G401.6 (cell line): ENCODE results near the gene HECA.
"Not testable (repeated sequence)": the region's sequence is repeated elsewhere in the genome, so short reads cannot be mapped to it uniquely, and the experiment has no call there.

Experiments
- FAIRE-seq: peaks from 2 replicates; lab custom pipeline; 2012; peaks lifted over from hg19 to GRCh38; lab: Jason Lieb, UNC

HECA gene

GRCh38 chr6:139137706-139138105, 2.8 kb downstream of the HECA start:
- no peak for FAIRE-seq

GRCh38 chr6:139140854-139141253, 6.0 kb downstream of the HECA start:
- FAIRE-seq = not testable (repeated sequence)

- no peak for FAIRE-seq
Observed at GRCh38 chr6:139142262-139142661, 7.4 kb downstream of the HECA start.

- FAIRE-seq = no peak
Observed at GRCh38 chr6:139143111-139143510, 8.2 kb downstream of the HECA start.

GRCh38 chr6:139144490-139145085, 9.7 kb downstream of the HECA start:
- FAIRE-seq = no peak

- no peak for FAIRE-seq
Observed at GRCh38 chr6:139145661-139146060, 10.8 kb downstream of the HECA start.

- no peak for FAIRE-seq
Observed at GRCh38 chr6:139146317-139146726, 11.4 kb downstream of the HECA start.

GRCh38 chr6:139147628-139148027, 12.7 kb downstream of the HECA start:
- no peak for FAIRE-seq

- no peak for FAIRE-seq
Observed at GRCh38 chr6:139148557-139149235, 13.8 kb downstream of the HECA start.

- FAIRE-seq = no peak
Observed at GRCh38 chr6:139149383-139149782, 14.5 kb downstream of the HECA start.

GRCh38 chr6:139150920-139151319, 16.0 kb downstream of the HECA start:
- no peak for FAIRE-seq

GRCh38 chr6:139151425-139152087, 16.7 kb downstream of the HECA start:
- FAIRE-seq = no peak

- FAIRE-seq = peak; percentile 81
Observed at GRCh38 chr6:139152088-139152891, 17.4 kb downstream of the HECA start.

GRCh38 chr6:139152892-139153271, 18.0 kb downstream of the HECA start:
- no peak for FAIRE-seq

GRCh38 chr6:139153855-139154254, 19.0 kb downstream of the HECA start:
- no peak for FAIRE-seq

- no peak for FAIRE-seq
Observed at GRCh38 chr6:139154881-139155547, 20.1 kb downstream of the HECA start.

GRCh38 chr6:139156102-139156501, 21.2 kb downstream of the HECA start:
- no peak for FAIRE-seq

GRCh38 chr6:139156551-139156950, 21.7 kb downstream of the HECA start:
- FAIRE-seq = no peak

GRCh38 chr6:139157086-139157485, 22.2 kb downstream of the HECA start:
- not testable (repeated sequence) for FAIRE-seq

GRCh38 chr6:139159016-139159415, 24.1 kb downstream of the HECA start:
- no peak for FAIRE-seq

GRCh38 chr6:139161169-139161568, 26.3 kb downstream of the HECA start:
- FAIRE-seq = no peak

- no peak for FAIRE-seq
Observed at GRCh38 chr6:139161817-139162284, 27.0 kb downstream of the HECA start.
